Right lobe of liver (tissue), 6 donors: ENCODE measurements around the gene CAMKMT. TPM values are rescaled to one million over a fixed set of nuclear protein-coding genes. Genes with fewer than 3 reads are reported as not detected.

Experiments used
- ATAC-seq, 4 donors: fragments of 200-7000 bp; cut with Tn5 transposase; one replicate each; pipeline ENCODE4 v1.9.1; 2020; ENCODE audit warnings: mild to moderate bottlenecking in 4 of 4, moderate library complexity in 4 of 4
- DNase-seq, 3 donors: peaks; one replicate each; pipeline ENCODE4 v3.0.0-alpha.2; 2020
- H3K27ac ChIP-seq, 3 donors: fragments of 200-600 bp; one replicate each; pipeline ENCODE4 v1.8.0; 2022
- H3K27me3 ChIP-seq, 2 donors: fragments of 200-600 bp; one replicate each; pipeline ENCODE4 v1.8.0; 2022
- H3K36me3 ChIP-seq, 4 donors: fragments of 200-600 bp; sonication (generic) in 1 of 4; one replicate each; pipeline versions ENCODE4 v1.5.1 to v1.8.0; 2017 to 2022; ENCODE audit warnings: control low read depth in 1 of 4
- H3K4me1 ChIP-seq, 4 donors: fragments of 200-600 bp; sonication (generic) in 1 of 4; one replicate each; pipeline versions ENCODE4 v1.5.1 to v1.8.0; 2017 to 2022; ENCODE audit warnings: control low read depth in 1 of 4
- H3K4me3 ChIP-seq, 3 donors: fragments of 200-600 bp; one replicate each; pipeline ENCODE4 v1.8.0; 2022
- H3K9me3 ChIP-seq, 4 donors: fragments of 200-600 bp; sonication (generic) in 1 of 4; one replicate each; pipeline versions ENCODE4 v1.5.1 to v1.8.0; 2017 to 2022; ENCODE audit warnings: control low read depth in 1 of 4
- POLR2A ChIP-seq: fragments of 450-650 bp; IDR thresholded peaks from one replicate; pipeline ENCODE4 v1.6.1; 2017; ENCODE audit warnings: antibody characterized with exemption, mild to moderate bottlenecking
- WGBS: methylation state at CpG from one replicate; pipeline ENCODE4 v1.1.6; 2018; ENCODE audit warnings: low coverage, low lambda C conversion rate; ENCODE audit not compliant: insufficient coverage; ENCODE audit errors: missing lambda C conversion rate; 5-methylcytosine and 5-hydroxymethylcytosine counted together
- intact Hi-C, 2 donors: fragments of 100-400 bp; cut with DNase I; formaldehyde crosslinking; loops; one replicate each; pipeline versions ENCODE4 v1.11.2 to v1.14.1; 2022
- total RNA-seq, 6 experiments: library from RNA; depleted of rRNA in 2 of 6; stranded (reverse); fragments of >200 nt in 2 of 6; fragmentation: NEBNext Ultra II Directional in 3 of 6; extraction: Animal tissue kit (Norgen Biotek cat#: 25700) in 3 of 6; gene quantifications; one replicate each; pipeline versions ENCODE4 v1.1.0 to v1.2.4, GENCODE V29; 2016 to 2023
- TF ChIP-seq, protein P1 (sequence below), 4 donors: fragments of 200-600 bp in 3 of 4; fragments of 450-650 bp in 1 of 4; IDR thresholded peaks; one replicate each; pipeline versions ENCODE4 v1.5.1 to v1.8.0; 2016 to 2022; ENCODE audit warnings: antibody characterized with exemption in 4 of 4, mild to moderate bottlenecking in 2 of 4
- donor health status: DM: no; HTN: yes; CAD: no.
- donor health status: DM: no; HTN: no; CAD: no.
- donor health status: DM: no; HTN: no; CAD: no.
- donor health status: DM: no; HTN: yes; CAD: no.
- donor health status: DM: no; HTN: yes; CAD: no.

The CAMKMT gene
- total RNA-seq, 6 experiments from 2014 or later, result 2.0 to 7.4 (median 5.2) TPM

DNA sequence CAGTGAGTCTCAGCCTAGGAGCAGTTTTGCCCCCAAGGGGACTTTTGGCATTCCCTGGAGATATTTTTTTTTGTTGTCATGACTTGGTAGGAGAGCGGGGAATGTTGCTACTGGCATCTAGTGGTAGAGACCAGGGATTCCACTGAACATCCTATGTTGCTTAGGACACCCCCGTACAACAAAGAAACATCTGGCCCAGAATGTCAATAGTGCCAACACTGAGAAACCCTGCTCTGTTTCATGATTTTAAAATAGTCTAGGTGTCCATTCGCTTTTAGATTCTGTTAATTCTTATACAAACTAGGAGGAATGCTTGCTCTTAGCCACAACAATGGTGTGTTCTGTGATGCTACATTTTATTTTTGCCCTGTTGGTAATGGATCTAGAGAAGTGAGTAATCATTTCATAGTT lies 353.9 kb downstream of the CAMKMT start:
- H3K36me3 ChIP-seq, result no peaks in the 10 kb centered on the region
- H3K4me3 ChIP-seq, result no peak overlapping the region
- TF ChIP-seq, protein P1, sequence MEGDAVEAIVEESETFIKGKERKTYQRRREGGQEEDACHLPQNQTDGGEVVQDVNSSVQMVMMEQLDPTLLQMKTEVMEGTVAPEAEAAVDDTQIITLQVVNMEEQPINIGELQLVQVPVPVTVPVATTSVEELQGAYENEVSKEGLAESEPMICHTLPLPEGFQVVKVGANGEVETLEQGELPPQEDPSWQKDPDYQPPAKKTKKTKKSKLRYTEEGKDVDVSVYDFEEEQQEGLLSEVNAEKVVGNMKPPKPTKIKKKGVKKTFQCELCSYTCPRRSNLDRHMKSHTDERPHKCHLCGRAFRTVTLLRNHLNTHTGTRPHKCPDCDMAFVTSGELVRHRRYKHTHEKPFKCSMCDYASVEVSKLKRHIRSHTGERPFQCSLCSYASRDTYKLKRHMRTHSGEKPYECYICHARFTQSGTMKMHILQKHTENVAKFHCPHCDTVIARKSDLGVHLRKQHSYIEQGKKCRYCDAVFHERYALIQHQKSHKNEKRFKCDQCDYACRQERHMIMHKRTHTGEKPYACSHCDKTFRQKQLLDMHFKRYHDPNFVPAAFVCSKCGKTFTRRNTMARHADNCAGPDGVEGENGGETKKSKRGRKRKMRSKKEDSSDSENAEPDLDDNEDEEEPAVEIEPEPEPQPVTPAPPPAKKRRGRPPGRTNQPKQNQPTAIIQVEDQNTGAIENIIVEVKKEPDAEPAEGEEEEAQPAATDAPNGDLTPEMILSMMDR (IDR thresholded peaks at IDR 0.05), result peak; percentile 49 to 61 (median 58)
- no peak for TF ChIP-seq POLR2A
- 34% methylated on average over 3 of the region's 3 CpGs for WGBS
- no peak overlapping the region for H3K27ac ChIP-seq
- ATAC-seq (peak; percentile 76 to 86 (median 82)), DNase-seq (no peak)
- intact Hi-C loops, result no loop called here
- H3K27me3 ChIP-seq, result no peaks in the 10 kb centered on the region
- no peaks in the 10 kb centered on the region for H3K9me3 ChIP-seq
- H3K4me1 ChIP-seq, result no peaks in the 10 kb centered on the region

- H3K27ac ChIP-seq, result no peak overlapping the region
- no peak for ATAC-seq
Observed at GRCh38 chr2:44716131-44716530, 354.4 kb downstream of the CAMKMT start.

GRCh38 chr2:44718431-44718830 lies 356.7 kb downstream of the CAMKMT start:
- TF ChIP-seq, protein P1 (IDR thresholded peaks at IDR 0.05), result no peak
- TF ChIP-seq POLR2A, result no peak

More at GRCh38 chr2:44716131-44716530, 354.4 kb downstream of the CAMKMT start:
- H3K4me3 ChIP-seq, result no peak overlapping the region
- no peaks in the 10 kb centered on the region for H3K9me3 ChIP-seq
- no peaks in the 10 kb centered on the region for H3K4me1 ChIP-seq
- no peaks in the 10 kb centered on the region for H3K36me3 ChIP-seq
- intact Hi-C loops, result no loop called here
- TF ChIP-seq POLR2A, result no peak
- no peaks in the 10 kb centered on the region for H3K27me3 ChIP-seq
- no peak for DNase-seq
- WGBS, result 88% methylated on average over 3 of the region's 3 CpGs

GRCh38 chr2:44719562-44719961 lies 357.8 kb downstream of the CAMKMT start:
- Histone ChIP-seq H3K4me3 (no peak overlapping the region), H3K36me3 (no peaks in the 10 kb centered on the region), H3K27me3 (no peaks in the 10 kb centered on the region), H3K9me3 (no peaks in the 10 kb centered on the region), H3K27ac (no peak overlapping the region), H3K4me1 (no peaks in the 10 kb centered on the region)
- no peak for ATAC-seq
- no peak for TF ChIP-seq POLR2A
- TF ChIP-seq, protein P1 (IDR thresholded peaks at IDR 0.05), result no peak
- 100% methylated on average over 2 of the region's 2 CpGs for WGBS
- no peak for DNase-seq
- intact Hi-C loops, result no loop called here

More at GRCh38 chr2:44718431-44718830, 356.7 kb downstream of the CAMKMT start:
- H3K9me3 ChIP-seq, result no peaks in the 10 kb centered on the region
- no peaks in the 10 kb centered on the region for H3K4me1 ChIP-seq
- no peak overlapping the region for H3K27ac ChIP-seq
- intact Hi-C loops, result no loop called here
- 98% methylated on average over 3 of the region's 3 CpGs for WGBS
- ATAC-seq, result no peak
- no peaks in the 10 kb centered on the region for H3K27me3 ChIP-seq
- no peak for DNase-seq
- H3K36me3 ChIP-seq, result no peaks in the 10 kb centered on the region
- no peak overlapping the region for H3K4me3 ChIP-seq

GRCh38 chr2:44722026-44722625 lies 360.4 kb downstream of the CAMKMT start:
- H3K36me3 ChIP-seq, result no peaks in the 10 kb centered on the region
- H3K27ac ChIP-seq, result no peak overlapping the region
- no peak for DNase-seq
- H3K4me3 ChIP-seq, result no peak overlapping the region
- no peak for ATAC-seq
- no peaks in the 10 kb centered on the region for H3K4me1 ChIP-seq
- no peaks in the 10 kb centered on the region for H3K27me3 ChIP-seq
- 67% methylated on average over 1 of the region's 1 CpG for WGBS
- TF ChIP-seq, protein P1 (IDR thresholded peaks at IDR 0.05), result no peak
- TF ChIP-seq POLR2A, result no peak
- intact Hi-C loops, result no loop called here
- no peaks in the 10 kb centered on the region for H3K9me3 ChIP-seq
